Measurements from ENCODE around the gene OST4. TPM values are rescaled to one million over a fixed set of nuclear protein-coding genes. Genes with fewer than 3 reads are reported as not detected.
"Not testable (repeated sequence)": the region's sequence is repeated elsewhere in the genome, so short reads cannot be mapped to it uniquely, and the experiment has no call there.

Gene OST4
- polyA plus RNA-seq, 12 donors, result 209 to 311 (median 238) TPM; not detected in 1

DNA sequence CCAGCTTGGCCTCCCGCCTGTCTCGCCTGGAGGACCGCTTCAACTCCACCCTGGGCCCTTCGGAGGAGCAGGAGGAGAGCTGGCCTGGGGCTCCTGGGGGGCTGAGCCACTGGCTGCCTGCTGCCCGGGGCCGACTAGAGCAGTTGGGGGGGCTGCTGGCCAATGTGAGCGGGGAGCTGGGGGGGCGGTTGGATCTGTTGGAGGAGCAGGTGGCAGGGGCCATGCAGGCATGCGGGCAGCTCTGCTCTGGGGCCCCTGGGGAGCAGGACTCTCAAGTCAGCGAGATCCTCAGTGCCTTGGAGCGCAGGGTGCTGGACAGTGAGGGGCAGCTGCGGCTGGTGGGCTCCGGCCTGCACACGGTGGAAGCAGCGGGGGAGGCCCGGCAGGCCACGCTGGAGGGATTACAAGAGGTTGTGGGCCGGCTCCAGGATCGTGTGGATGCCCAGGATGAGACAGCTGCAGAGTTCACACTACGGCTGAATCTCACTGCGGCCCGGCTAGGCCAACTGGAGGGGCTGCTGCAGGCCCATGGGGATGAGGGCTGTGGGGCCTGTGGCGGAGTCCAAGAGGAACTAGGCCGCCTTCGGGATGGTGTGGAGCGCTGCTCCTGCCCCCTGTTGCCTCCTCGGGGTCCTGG lies 11.4 kb upstream of the OST4 start:
- no peak for DNase-seq

GRCh38 chr2:27081984-27082772 lies 10.7 kb upstream of the OST4 start:
- no peak for DNase-seq

DNA sequence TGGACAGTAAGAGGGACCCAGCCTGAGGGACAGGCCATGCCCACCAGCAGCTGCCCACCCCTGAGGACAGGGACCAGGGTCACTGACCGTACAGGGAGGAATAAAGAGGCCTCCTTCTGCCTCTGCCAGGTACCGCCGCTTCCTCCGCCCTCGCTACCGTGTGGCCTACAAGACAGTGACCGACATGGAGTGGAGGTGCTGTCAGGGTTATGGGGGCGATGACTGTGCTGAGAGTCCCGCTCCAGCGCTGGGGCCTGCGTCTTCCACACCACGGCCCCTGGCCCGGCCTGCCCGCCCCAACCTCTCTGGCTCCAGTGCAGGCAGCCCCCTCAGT lies 9.1 kb upstream of the OST4 start:
- DNase-seq, result no peak

DNA sequence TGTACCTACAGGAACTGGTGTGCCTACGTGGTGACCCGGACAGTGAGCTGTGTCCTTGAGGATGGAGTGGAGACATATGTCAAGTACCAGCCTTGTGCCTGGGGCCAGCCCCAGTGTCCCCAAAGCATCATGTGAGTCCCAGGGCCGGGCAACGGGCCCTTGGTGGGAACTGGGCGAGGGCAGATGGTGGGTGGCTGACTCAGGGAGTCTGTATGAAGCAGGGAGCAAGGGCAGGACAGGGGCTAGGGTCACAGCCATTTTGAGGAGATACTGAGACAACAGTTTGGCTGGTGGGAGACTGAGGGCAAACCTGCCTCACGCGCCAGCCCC lies 8.7 kb upstream of the OST4 start:
- no peak for DNase-seq

GRCh38 chr2:27079233-27080139 lies 8.0 kb upstream of the OST4 start:
- no peak for DNase-seq

DNA sequence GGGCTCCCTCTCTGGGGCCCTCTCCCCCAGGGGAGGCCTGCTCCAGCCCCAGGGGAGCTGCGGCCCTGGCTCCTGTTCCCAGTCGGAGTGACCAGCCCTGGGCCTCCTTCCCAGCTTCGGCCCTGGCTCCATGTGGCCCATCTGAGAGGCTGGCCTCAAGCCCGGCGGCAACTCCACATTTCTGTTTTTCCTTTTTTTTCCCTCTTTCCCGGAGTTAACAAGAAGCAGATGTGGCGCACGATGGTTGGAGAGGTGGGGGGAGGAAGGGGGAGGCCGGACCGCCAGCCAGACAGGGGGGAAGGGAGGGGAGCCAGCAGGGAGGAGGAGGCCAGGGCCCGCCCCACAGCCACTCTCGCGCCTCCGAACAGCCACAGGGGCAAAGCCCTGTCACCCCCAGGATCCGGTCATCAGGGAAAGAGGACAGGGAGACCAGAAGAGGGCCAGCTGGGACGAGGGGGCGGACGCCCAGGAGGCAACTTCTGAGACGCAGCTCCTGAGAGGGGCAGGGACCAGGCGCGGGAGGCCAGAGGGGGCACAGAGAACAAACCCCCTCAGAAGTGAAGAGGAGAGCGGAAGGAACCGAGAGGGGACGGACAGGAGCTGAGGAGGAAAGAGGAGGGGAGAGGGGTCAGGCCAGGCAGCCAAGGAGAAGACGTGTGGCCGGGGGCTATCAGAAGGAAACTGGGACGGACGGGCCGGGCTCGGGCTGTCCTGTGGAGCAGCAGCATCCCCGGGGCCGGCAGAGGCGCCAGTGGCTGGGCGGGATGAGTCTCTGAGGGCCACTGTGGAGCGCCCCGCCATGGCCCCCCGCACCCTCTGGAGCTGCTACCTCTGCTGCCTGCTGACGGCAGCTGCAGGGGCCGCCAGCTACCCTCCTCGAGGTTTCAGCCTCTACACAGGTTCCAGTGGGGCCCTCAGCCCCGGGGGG lies 7.1 kb upstream of the OST4 start, which contains the start of gene EMILIN1:
TSS of gene EMILIN1 (plus strand) at position 349 of the 928 bp plus-strand sequence. CDS start at position 800, 451 bp downstream.
- peak; percentile 94 for DNase-seq

- DNase-seq, result no peak
These were observed 5.8 kb upstream of the OST4 start for GRCh38 chr2:27077231-27077630.

- no peak for DNase-seq
These were observed 4.9 kb upstream of the OST4 start for GRCh38 chr2:27076323-27076722.

- not testable (repeated sequence) for DNase-seq
These were observed 4.1 kb upstream of the OST4 start for GRCh38 chr2:27075566-27075871.

GRCh38 chr2:27074738-27075565 lies 3.5 kb upstream of the OST4 start:
- DNase-seq, result no peak

- DNase-seq, result no peak
These were observed 2.3 kb upstream of the OST4 start for GRCh38 chr2:27073782-27074181.

DNA sequence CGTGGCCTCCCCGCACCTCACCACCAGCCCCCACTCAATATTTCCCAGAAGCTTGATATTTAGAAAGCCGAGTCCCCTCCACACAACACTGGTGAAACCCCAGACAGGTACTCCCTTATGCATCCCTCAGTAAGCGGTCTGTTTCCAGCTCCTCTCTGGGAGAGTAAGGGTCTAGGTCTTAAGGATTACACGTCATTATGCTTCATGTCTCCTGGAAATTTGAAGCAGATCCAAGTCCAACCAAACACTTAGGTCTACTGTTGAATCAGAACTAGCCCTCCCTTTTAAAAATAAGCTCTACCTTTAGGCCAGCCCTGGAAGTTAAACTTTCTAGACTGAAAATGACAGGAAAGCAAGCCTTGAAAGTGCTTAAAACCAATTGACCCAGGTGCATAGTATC lies 1.5 kb upstream of the OST4 start:
- no peak for DNase-seq

DNA sequence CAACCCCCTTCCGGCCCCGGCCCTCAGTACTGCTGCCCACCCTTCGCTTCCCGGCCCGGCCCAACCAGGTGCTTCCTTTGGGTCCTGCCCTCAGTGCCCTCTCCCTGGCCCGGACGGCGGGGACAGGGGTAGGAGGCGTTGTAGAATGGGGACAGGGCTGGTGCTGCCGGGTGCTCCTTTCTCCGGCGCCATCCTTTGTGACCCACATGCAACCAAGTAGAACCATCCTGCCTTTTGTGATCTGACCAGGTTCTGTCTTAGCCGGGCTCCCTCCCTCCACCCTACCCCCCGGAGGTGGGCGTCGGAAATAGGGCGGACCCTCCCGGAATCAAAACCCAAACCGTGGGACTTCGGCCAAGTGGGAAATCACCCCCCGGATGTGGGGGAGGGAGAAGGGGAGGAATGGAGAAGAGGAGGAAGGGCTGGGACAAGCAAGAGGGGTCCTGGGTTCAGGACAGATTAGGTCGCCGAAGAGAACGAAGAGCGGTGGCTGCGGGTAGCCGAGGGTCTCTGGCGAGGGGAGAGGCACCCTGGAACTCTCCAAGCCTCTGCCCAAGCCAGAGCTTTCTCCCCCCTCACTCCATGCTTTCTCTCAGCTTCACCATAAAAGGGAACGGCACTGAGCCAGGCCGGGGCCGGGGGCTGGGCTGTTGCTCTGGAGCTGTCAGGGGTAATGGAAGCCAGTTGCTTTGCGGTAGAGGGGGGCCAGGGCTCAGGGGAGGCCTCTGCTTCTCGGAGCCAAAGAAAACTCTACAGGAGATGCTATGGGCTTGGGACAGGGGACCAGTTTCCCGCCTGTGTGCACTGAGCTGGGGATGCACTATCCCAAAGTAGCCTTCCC lies 756 bp upstream of the OST4 start:
- peak; percentile 73 for DNase-seq

- no peak for DNase-seq
These were observed 689 bp downstream of the OST4 start for GRCh38 chr2:27070653-27071276.

- DNase-seq, result no peak
These were observed 1.4 kb downstream of the OST4 start for GRCh38 chr2:27069961-27070618.

DNA sequence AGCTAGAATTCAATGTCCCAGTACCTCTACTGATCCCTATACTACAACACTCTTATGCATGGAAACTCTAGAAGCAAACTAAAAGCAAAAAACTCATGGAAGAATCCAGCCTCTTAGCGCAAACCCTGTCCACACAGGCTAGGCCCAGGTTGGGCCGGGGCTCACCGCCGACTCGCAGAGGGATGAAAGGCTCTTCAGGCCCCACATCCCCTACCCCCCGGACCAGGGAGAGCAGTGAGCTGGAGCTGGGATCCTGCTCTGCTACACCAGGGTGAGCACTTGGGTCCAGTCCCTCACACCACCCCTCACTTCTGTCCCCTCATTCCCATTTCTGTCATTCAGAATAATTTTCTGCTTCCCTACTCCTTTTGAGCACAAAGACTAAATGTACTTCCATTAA lies 2.0 kb downstream of the OST4 start:
- no peak for DNase-seq

GRCh38 chr2:27067385-27067784 lies 4.1 kb downstream of the OST4 start:
- no peak for DNase-seq

DNA sequence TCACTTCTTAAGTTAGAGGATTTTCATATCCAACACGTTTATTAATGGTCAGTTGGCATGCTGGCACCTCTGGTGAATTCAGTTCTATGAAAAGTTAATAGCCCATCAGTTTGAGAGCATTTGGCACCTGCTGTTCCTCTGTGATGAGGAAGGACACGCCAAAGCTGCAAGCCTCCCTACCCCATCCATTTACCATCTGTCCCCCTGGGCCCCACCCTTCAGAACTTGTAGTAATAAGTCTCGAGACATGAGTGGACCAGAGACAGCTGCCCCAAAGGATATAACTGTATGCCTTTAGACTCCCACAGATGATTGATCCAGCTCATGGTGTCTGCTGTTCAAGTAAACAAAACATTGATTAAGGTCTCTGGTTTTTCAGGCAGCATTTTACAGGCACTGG lies 6.3 kb downstream of the OST4 start:
- DNase-seq, result no peak

- no peak for DNase-seq
These were observed 11.1 kb downstream of the OST4 start for GRCh38 chr2:27060323-27060722.

Data from muscle of arm (tissue), 12 donors.